Measurements from ENCODE around the gene POM121.
"Not testable (repeated sequence)": the region's sequence is repeated elsewhere in the genome, so short reads cannot be mapped to it uniquely, and the experiment has no call there.

GRCh38 chr7:72968980-72969516 is 44.2 kb downstream of the POM121 start, which contains the start of gene TRIM74:
- TF ChIP-seq CTCF (IDR thresholded peaks at IDR 0.05 in 2 of 3, conservative IDR thresholded peaks at IDR 0.05 in 1 of 3; ENCODE audit: borderline replicate concordance in 1 of 3, insufficient read depth in 1 of 3, low read depth in 2 of 3, low read length in 2 of 3); POLR2A (IDR thresholded peaks at IDR 0.05; ENCODE audit: borderline replicate concordance, extremely low read depth, insufficient read depth, insufficient read length); CEBPB (IDR thresholded peaks at IDR 0.05; ENCODE audit: low read depth); SRF (IDR thresholded peaks at IDR 0.05; ENCODE audit: low read depth); POLR2AphosphoS5 (IDR thresholded peaks at IDR 0.05; ENCODE audit: low read depth, low read length); SP1 (IDR thresholded peaks at IDR 0.05; ENCODE audit: low read depth); MAX (IDR thresholded peaks at IDR 0.05): not testable (repeated sequence)

All from HCT116 (cell line).